Thyroid gland (tissue), 4 donors: ENCODE results near the gene RCOR2. TPM values are rescaled to one million over a fixed set of nuclear protein-coding genes. Genes with fewer than 3 reads are reported as not detected.
A peak's percentile ranks its signal among the peaks of the same experiment; 100 is the strongest.

Experiments used
- DNase-seq, 2 donors: peaks; one replicate each; pipeline ENCODE4 v3.0.0-alpha.2; 2019
- H3K27ac ChIP-seq, 3 donors: fragments of 200-600 bp; sonication (generic); 1 replicate in 2 of 3; 2 replicates in 1 of 3; pipeline ENCODE4 v1.5.1; 2016 to 2019; ENCODE audit warnings: mild to moderate bottlenecking in 1 of 3, moderate library complexity in 1 of 3
- H3K27me3 ChIP-seq: fragments of 200-600 bp; sonication (generic); one replicate; pipeline ENCODE4 v1.5.1; 2019
- H3K36me3 ChIP-seq, 2 donors: fragments of 200-600 bp; sonication (generic); one replicate each; pipeline ENCODE4 v1.5.1; 2016 to 2019
- H3K4me1 ChIP-seq, 2 donors: fragments of 200-600 bp; sonication (generic); one replicate each; pipeline ENCODE4 v1.5.1; 2017 to 2019
- H3K4me3 ChIP-seq, 3 donors: fragments of 200-600 bp; sonication (generic); replicated peaks in 1 of 3; 1 replicate in 2 of 3; 2 replicates in 1 of 3; pipeline ENCODE4 v1.5.1; 2016; ENCODE audit warnings: mild to moderate bottlenecking in 1 of 3
- H3K9me3 ChIP-seq: fragments of 200-600 bp; sonication (generic); one replicate; pipeline ENCODE4 v1.5.1; 2017
- CTCF ChIP-seq, 6 experiments: fragments of 200-600 bp in 3 of 6; fragments of 450-650 bp in 3 of 6; sonication (generic) in 3 of 6; IDR thresholded peaks; one replicate each; pipeline ENCODE4 v1.5.1; 2016 to 2019; ENCODE audit warnings: antibody characterized with exemption in 6 of 6, mild to moderate bottlenecking in 2 of 6, inconsistent platforms in 1 of 6, moderate library complexity in 1 of 6
- POLR2A ChIP-seq, 2 donors: fragments of 450-650 bp; IDR thresholded peaks; one replicate each; pipeline ENCODE4 v1.6.1; 2017; ENCODE audit warnings: antibody characterized with exemption in 2 of 2, mild to moderate bottlenecking in 2 of 2, moderate library complexity in 1 of 2
- WGBS, 2 donors: methylation state at CpG; one replicate each; pipeline ENCODE4 v1.1.5; 2017; 5-methylcytosine and 5-hydroxymethylcytosine counted together
- intact Hi-C: fragments of 100-400 bp; cut with DNase I; formaldehyde crosslinking; loops from one replicate; pipeline ENCODE4 v1.15.1; 2023
- total RNA-seq, 4 donors: library from RNA; depleted of rRNA; stranded (reverse); fragments of >200 nt; gene quantifications; one replicate each; pipeline ENCODE4 v1.2.3, GENCODE V29; 2016

The RCOR2 gene
- total RNA-seq, 4 donors from 2014 or later: 0.24 TPM; not detected in 3

GRCh38 chr11:63931045-63931444 lies 14.1 kb upstream of the RCOR2 start:
- Histone ChIP-seq H3K36me3 (no peaks in the 10 kb centered on the region), H3K4me3 (no peak overlapping the region), H3K9me3 (no peaks in the 10 kb centered on the region), H3K4me1 (no peaks in the 10 kb centered on the region), H3K27ac (no peak overlapping the region), H3K27me3 (no peaks in the 10 kb centered on the region)
- no peak for TF ChIP-seq POLR2A (IDR thresholded peaks at IDR 0.05)
- no peak for TF ChIP-seq CTCF (IDR thresholded peaks at IDR 0.05)
- peak in 1 of 2 donors; percentile 30 for DNase-seq
- intact Hi-C loops: no loop called here
- WGBS, 2 donors: 71 to 78% methylated on average over 6 of the region's 6 CpGs

- TF ChIP-seq POLR2A (IDR thresholded peaks at IDR 0.05): no peak
- no peak for TF ChIP-seq CTCF (IDR thresholded peaks at IDR 0.05)
- Histone ChIP-seq H3K9me3 (no peaks in the 10 kb centered on the region), H3K4me3 (no peak overlapping the region), H3K4me1 (no peaks in the 10 kb centered on the region), H3K27me3 (no peaks in the 10 kb centered on the region), H3K27ac (no peak overlapping the region), H3K36me3 (no peaks in the 10 kb centered on the region)
- intact Hi-C loops: no loop called here
- DNase-seq: peak; percentile 50 to 67
- WGBS, 2 donors: 52 to 57% methylated on average over 5 of the region's 5 CpGs
These were observed 12.7 kb upstream of the RCOR2 start for GRCh38 chr11:63929616-63930015.

- Histone ChIP-seq H3K4me1 (peaks cover 21 to 25% of the 10 kb centered on the region in 2 donors), H3K4me3 (no peak overlapping the region), H3K27me3 (no peaks in the 10 kb centered on the region), H3K36me3 (no peaks in the 10 kb centered on the region), H3K9me3 (no peaks in the 10 kb centered on the region), H3K27ac (no peak overlapping the region)
- intact Hi-C loops: no loop called here
- TF ChIP-seq POLR2A (IDR thresholded peaks at IDR 0.05) (no peak), CTCF (IDR thresholded peaks at IDR 0.05) (no peak)
- no peak for DNase-seq
- 69 to 72% methylated on average over 4 of the region's 4 CpGs for WGBS, 2 donors
These were observed 6.4 kb upstream of the RCOR2 start for GRCh38 chr11:63923319-63923718.

GRCh38 chr11:63922673-63923192 lies 5.8 kb upstream of the RCOR2 start:
- WGBS, 2 donors: 88 to 92% methylated on average over 2 of the region's 2 CpGs

More at GRCh38 chr11:63922673-63923192, 5.8 kb upstream of the RCOR2 start:
- H3K27ac ChIP-seq: no peak overlapping the region
- no peak overlapping the region for H3K4me3 ChIP-seq
- intact Hi-C loops: no loop called here
- no peaks in the 10 kb centered on the region for H3K9me3 ChIP-seq
- DNase-seq: no peak
- no peak for TF ChIP-seq POLR2A (IDR thresholded peaks at IDR 0.05)
- TF ChIP-seq CTCF (IDR thresholded peaks at IDR 0.05): no peak
- H3K4me1 ChIP-seq: peaks cover 27 to 31% of the 10 kb centered on the region in 2 donors
- H3K27me3 ChIP-seq: no peaks in the 10 kb centered on the region
- H3K36me3 ChIP-seq: no peaks in the 10 kb centered on the region
